Hepatocyte (in vitro differentiated cells): ENCODE data around the gene HTN1.

Experiments
- CTCF ChIP-seq: fragments of 200-600 bp; sonication (generic); IDR thresholded peaks from 2 replicates; pipeline ENCODE4 v1.5.1; 2016; ENCODE audit warnings: antibody characterized with exemption, mild to moderate bottlenecking; ENCODE audit not compliant: poor library complexity
- EZH2 ChIP-seq: fragments of 200-600 bp; sonication (generic); IDR thresholded peaks from 2 replicates; pipeline ENCODE4 v1.6.1; 2016; ENCODE audit warnings: antibody characterized with exemption, mild to moderate bottlenecking, borderline replicate concordance
- EZH2phosphoT487 ChIP-seq: fragments of 200-600 bp; sonication (generic); IDR thresholded peaks from one replicate; pipeline ENCODE4 v1.6.1; 2018; ENCODE audit warnings: antibody characterized with exemption, mild to moderate bottlenecking, low read depth, moderate library complexity; ENCODE audit not compliant: unreplicated experiment, severe bottlenecking

DNA sequence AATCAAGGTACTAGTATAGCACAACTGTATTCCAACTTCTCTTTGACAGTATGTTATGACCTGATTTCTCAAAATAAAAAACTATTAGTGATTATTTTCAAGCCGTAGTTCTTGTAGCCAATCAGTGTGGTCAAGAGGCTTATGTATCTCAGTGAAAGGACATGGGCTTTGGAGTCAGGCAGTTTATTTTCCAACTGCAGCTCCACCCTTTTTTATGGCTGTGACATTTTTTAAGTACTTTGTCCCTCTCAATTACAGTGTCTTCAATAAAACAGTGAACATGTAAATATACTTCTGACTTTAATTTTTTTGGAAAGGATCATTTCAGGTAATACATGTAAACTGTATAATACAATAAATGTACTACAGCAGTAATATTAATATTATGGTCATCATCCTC lies 30.0 kb downstream of the HTN1 start:
- no peak for TF ChIP-seq CTCF
- TF ChIP-seq EZH2phosphoT487 = no peak
- TF ChIP-seq EZH2 = no peak
